Fibroblast of pulmonary artery (primary cell): ENCODE data around the gene TARBP2.

Experiments used
- DNase-seq: peaks from one replicate; pipeline ENCODE4 v3.0.0-alpha.2; 2010; ENCODE audit warnings: low read depth
- H3K4me3 ChIP-seq: replicated peaks from 2 replicates; pipeline ENCODE4 v1.5.1; 2011; ENCODE audit warnings: low read depth, mild to moderate bottlenecking, control low read depth, low read length, moderate library complexity
- CTCF ChIP-seq: IDR thresholded peaks from 2 replicates; pipeline ENCODE4 v1.5.1; 2011; ENCODE audit warnings: mild to moderate bottlenecking, control low read depth, low read length, inconsistent platforms; ENCODE audit errors: missing control alignments

Gene TARBP2

GRCh38 chr12:53466640-53467039, 34.4 kb upstream of the TARBP2 start:
- no peak for TF ChIP-seq CTCF
- DNase-seq, result no peak
- H3K4me3 ChIP-seq, result no peak overlapping the region

GRCh38 chr12:53467082-53467481, 34.0 kb upstream of the TARBP2 start:
- no peak for DNase-seq
- TF ChIP-seq CTCF, result no peak

DNA sequence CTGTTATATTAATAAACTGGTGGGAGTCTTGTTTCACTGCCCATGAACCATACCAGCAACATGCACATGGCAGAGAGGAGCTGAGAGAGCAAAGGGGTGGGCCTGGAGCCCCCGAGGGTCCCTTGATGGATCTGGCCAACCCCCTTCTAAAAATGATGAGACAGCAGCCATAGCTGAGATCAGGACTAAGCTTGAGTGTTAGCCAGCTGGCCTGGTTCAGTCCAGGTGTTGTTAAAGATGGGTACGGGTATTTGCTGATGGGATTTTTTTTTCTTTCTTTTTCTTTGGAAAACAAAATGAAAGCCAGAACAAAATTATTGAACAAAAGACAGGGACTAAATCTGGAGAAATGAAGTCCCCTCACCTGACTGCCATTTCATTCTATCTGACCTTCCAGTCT, 33.2 kb upstream of the TARBP2 start:
- TF ChIP-seq CTCF, result no peak
- no peak for DNase-seq
- H3K4me3 ChIP-seq, result no peak overlapping the region

More at GRCh38 chr12:53467082-53467481, 34.0 kb upstream of the TARBP2 start:
- no peak overlapping the region for H3K4me3 ChIP-seq

DNA sequence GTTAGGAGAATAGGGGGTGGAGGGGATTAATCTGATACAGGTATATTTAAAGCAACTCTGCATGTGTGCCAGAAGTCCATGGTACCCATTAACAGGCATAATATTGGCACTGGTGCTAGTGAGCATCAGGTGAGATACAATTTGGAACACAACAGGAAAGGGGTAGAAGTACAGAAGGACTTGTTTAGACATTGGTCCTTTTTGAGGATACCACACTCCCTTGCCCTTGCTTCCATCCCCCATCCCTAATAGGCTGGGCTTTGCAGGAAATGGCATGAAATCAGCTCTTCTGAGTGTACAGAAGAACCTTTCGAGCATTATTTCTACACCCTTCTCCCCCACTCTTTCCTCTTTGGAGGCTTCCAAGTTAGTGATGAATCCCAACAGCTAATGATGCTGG, 32.8 kb upstream of the TARBP2 start:
- TF ChIP-seq CTCF, result no peak
- no peak for DNase-seq
- no peak overlapping the region for H3K4me3 ChIP-seq

- DNase-seq, result no peak
- TF ChIP-seq CTCF, result no peak
Observed at GRCh38 chr12:53472056-53472582, 29.0 kb upstream of the TARBP2 start.

GRCh38 chr12:53474077-53474476, 27.0 kb upstream of the TARBP2 start:
- no peak overlapping the region for H3K4me3 ChIP-seq
- no peak for DNase-seq
- no peak for TF ChIP-seq CTCF

More at GRCh38 chr12:53472056-53472582, 29.0 kb upstream of the TARBP2 start:
- no peak overlapping the region for H3K4me3 ChIP-seq

DNA sequence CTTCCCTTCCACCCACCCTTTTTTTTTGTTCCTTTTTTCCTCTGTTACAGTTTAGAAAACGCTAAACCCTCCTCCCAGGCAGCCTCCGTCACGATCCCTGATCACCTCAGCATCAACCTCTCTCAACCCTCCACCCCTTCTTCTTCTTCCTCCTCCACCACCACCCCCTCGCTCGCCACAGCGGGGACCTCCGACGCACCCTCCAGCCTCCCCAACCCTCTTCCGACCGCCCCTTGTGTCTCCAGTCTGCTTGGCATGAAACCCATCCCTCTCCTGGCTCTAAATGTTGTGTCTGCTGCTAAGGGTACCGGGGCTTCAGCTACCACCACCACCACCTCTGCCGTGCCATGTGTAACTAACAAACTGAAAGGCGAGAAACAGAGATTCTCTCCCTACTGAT, 26.3 kb upstream of the TARBP2 start:
- H3K4me3 ChIP-seq, result no peak overlapping the region
- TF ChIP-seq CTCF, result no peak
- DNase-seq, result no peak
